ENCODE measurements around the gene CHPF.

- peak in 2 of 12 donors; percentile 13 for TF ChIP-seq CTCF (IDR thresholded peaks at IDR 0.05)
- peak in 1 of 2 donors; percentile 41 for TF ChIP-seq POLR2A (IDR thresholded peaks at IDR 0.05)
These were observed 26.8 kb upstream of the CHPF start for GRCh38 chr2:219570194-219570923.
